ENCODE measurements around the gene GMEB2.

The GMEB2 gene

DNA sequence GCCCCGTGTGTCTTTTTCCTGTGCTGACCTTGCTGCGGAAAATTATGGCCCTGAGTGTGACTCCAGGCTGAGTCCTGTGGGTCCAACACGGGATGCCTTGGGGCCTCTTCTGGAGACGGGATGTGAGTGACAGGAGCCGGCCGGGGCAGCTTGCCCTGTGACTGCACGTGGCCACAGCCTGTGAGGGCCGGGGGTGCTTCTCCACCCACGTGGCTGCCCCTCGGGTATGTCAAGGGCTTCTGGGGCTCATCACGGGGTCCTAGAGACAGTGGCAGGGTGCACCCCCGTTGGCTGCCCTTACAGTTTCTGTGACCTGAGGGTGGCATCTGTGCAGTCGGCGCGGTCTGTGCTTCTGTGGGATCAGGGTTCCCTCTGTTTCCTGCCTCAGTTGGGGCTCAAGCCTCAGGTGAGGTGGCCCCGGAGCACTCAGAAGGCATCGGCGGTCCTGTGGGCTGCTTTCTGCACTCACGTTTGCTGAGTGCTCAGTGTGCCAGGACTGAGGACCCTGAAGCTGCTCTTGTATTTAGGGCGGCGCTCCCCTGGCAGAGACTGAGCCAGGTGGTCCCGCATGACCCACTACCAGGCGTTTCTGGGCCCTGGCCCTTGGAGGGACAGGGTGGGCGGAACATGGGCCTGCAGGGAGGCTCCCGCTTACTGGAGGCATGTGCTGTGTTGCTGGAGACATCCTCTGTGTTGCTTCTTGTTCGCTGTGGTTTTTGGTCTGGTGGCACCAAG lies 36.6 kb upstream of the GMEB2 start:
- no peak overlapping the region for H3K27ac ChIP-seq (ENCODE audit: low read length)
- no peak overlapping the region for H2AFZ ChIP-seq (ENCODE audit: low read length)
- H3F3A ChIP-seq (ENCODE audit: insufficient read depth, low read length), result no peaks in the 10 kb centered on the region
- no peak overlapping the region for H3K4me3 ChIP-seq (ENCODE audit: low read length)
- H4K20me1 ChIP-seq (ENCODE audit: insufficient read depth, low read length), result no peaks in the 10 kb centered on the region
- 0 out of 2 replicates have a peak, but pooled peaks cover 4% of the 10 kb centered on the region for H3K4me1 ChIP-seq (ENCODE audit: low read length)
- no peaks in the 10 kb centered on the region; the same call in 1 of the 2 replicates for H3K36me3 ChIP-seq (replicated peaks; ENCODE audit: insufficient read depth, low read length)
- H3K9me3 ChIP-seq (replicated peaks; ENCODE audit: insufficient read depth, low read length), result no peaks in the 10 kb centered on the region
- peaks cover 20% of the 10 kb centered on the region for H3K79me2 ChIP-seq (ENCODE audit: low read length)
- no peak overlapping the region for H3K4me2 ChIP-seq (ENCODE audit: low read depth, low read length)
- H3K9ac ChIP-seq (ENCODE audit: low read length), result no peak overlapping the region
- TF ChIP-seq EZH2 (optimal IDR thresholded peaks at IDR 0.05; ENCODE audit: low read depth, low read length) (no peak), EZH2phosphoT487 (IDR thresholded peaks at IDR 0.05; ENCODE audit: low read length) (no peak)
- TF ChIP-seq, protein P1, sequence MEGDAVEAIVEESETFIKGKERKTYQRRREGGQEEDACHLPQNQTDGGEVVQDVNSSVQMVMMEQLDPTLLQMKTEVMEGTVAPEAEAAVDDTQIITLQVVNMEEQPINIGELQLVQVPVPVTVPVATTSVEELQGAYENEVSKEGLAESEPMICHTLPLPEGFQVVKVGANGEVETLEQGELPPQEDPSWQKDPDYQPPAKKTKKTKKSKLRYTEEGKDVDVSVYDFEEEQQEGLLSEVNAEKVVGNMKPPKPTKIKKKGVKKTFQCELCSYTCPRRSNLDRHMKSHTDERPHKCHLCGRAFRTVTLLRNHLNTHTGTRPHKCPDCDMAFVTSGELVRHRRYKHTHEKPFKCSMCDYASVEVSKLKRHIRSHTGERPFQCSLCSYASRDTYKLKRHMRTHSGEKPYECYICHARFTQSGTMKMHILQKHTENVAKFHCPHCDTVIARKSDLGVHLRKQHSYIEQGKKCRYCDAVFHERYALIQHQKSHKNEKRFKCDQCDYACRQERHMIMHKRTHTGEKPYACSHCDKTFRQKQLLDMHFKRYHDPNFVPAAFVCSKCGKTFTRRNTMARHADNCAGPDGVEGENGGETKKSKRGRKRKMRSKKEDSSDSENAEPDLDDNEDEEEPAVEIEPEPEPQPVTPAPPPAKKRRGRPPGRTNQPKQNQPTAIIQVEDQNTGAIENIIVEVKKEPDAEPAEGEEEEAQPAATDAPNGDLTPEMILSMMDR (IDR thresholded peaks at IDR 0.05; ENCODE audit: low read length), result no peak
- no peaks in the 10 kb centered on the region for H3K27me3 ChIP-seq (replicated peaks; ENCODE audit: insufficient read depth, low read length)
- no peak for DNase-seq
- no peaks in the 10 kb centered on the region for H3K9me2 ChIP-seq (replicated peaks; ENCODE audit: insufficient read depth, low read length)

DNA sequence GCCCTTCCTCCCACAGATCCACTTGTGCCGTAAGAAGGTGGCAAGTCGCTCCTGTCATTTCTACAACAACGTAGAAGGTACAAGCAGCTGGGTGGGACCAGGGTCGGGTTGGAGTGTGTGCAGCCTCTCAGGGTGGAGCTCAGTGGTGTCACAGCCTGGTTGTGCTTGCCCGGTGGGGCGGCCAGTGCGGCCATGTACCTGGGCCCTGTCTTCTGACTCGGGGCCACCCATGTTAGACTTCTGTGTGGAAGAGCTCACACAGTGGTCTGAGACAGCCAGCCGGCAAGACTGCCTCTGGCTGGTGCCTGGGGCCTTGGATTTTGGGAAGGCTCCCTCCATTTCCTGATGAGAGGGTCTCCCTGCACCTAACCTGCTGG lies 35.9 kb upstream of the GMEB2 start:
- Histone ChIP-seq H3K36me3 (replicated peaks; ENCODE audit: insufficient read depth, low read length) (no peaks in the 10 kb centered on the region; the same call in 1 of the 2 replicates), H3K27ac (ENCODE audit: low read length) (no peak overlapping the region), H3K4me2 (ENCODE audit: low read depth, low read length) (no peak overlapping the region), H4K20me1 (ENCODE audit: insufficient read depth, low read length) (no peaks in the 10 kb centered on the region), H3K9me3 (replicated peaks; ENCODE audit: insufficient read depth, low read length) (no peaks in the 10 kb centered on the region), H3F3A (ENCODE audit: insufficient read depth, low read length) (no peaks in the 10 kb centered on the region), H3K4me1 (ENCODE audit: low read length) (0 out of 2 replicates have a peak, but pooled peaks cover 4% of the 10 kb centered on the region), H3K9me2 (replicated peaks; ENCODE audit: insufficient read depth, low read length) (no peaks in the 10 kb centered on the region), H3K79me2 (ENCODE audit: low read length) (peaks cover 21% of the 10 kb centered on the region), H3K27me3 (replicated peaks; ENCODE audit: insufficient read depth, low read length) (no peaks in the 10 kb centered on the region), H2AFZ (ENCODE audit: low read length) (no peak overlapping the region), H3K9ac (ENCODE audit: low read length) (no peak overlapping the region), H3K4me3 (ENCODE audit: low read length) (no peak overlapping the region)
- TF ChIP-seq EZH2phosphoT487 (IDR thresholded peaks at IDR 0.05; ENCODE audit: low read length), result no peak
- DNase-seq, result no peak

DNA sequence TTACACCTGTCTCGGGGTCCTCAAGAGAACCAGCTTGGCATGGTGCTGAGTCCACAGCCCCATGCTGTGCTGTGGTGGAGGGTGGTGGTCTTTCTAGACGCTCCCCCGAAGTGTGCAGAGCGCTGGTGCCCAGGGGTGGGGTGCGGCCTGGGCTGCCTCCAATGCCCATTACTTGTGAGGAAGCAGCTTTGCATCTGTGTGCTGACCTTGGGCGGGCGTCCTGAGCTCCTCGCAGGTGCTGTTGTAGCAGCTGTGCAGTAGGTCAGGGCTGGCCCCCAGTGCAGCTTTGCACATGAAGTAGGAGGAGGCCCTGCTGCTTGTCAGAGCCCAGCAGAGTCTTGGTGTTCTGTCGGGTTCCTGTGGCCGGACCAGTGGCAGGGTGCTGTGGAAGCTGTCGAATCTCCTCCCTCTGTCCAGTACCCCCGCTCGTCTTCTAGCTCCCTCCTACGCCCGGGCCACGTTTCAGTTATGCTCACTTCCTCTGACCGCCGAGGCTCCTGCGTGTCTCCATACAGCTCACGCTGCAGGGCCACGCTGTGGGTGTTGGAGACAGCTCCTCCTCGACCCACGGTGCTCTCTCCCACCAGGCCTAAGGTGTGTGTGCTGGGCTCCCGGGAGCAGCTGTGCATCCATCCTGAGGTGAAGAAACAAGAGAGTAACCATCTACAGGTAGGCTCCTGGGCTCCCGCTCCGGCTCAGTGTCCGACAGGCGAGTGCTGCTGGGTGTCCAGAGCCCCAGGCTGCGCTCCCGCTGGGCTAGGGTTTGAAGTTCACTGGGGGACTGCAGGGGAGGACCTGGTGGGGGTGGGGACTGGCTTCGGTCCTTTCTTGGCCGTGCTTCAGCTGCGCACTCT lies 35.3 kb upstream of the GMEB2 start:
- H3K27ac ChIP-seq (ENCODE audit: low read length), result no peak overlapping the region
- no peak overlapping the region for H3K4me2 ChIP-seq (ENCODE audit: low read depth, low read length)
- H3K9me2 ChIP-seq (replicated peaks; ENCODE audit: insufficient read depth, low read length), result no peaks in the 10 kb centered on the region
- H2AFZ ChIP-seq (ENCODE audit: low read length), result no peak overlapping the region
- H3K4me1 ChIP-seq (ENCODE audit: low read length), result 0 out of 2 replicates have a peak, but pooled peaks cover 4% of the 10 kb centered on the region
- H4K20me1 ChIP-seq (ENCODE audit: insufficient read depth, low read length), result no peaks in the 10 kb centered on the region
- H3K9ac ChIP-seq (ENCODE audit: low read length), result no peak overlapping the region
- no peak overlapping the region for H3K4me3 ChIP-seq (ENCODE audit: low read length)
- H3K36me3 ChIP-seq (replicated peaks; ENCODE audit: insufficient read depth, low read length), result no peaks in the 10 kb centered on the region; the same call in 1 of the 2 replicates
- H3K79me2 ChIP-seq (ENCODE audit: low read length), result peaks cover 21% of the 10 kb centered on the region
- no peaks in the 10 kb centered on the region for H3F3A ChIP-seq (ENCODE audit: insufficient read depth, low read length)
- H3K9me3 ChIP-seq (replicated peaks; ENCODE audit: insufficient read depth, low read length), result no peaks in the 10 kb centered on the region
- no peaks in the 10 kb centered on the region for H3K27me3 ChIP-seq (replicated peaks; ENCODE audit: insufficient read depth, low read length)
- TF ChIP-seq EZH2 (optimal IDR thresholded peaks at IDR 0.05; ENCODE audit: low read depth, low read length) (no peak), EZH2phosphoT487 (IDR thresholded peaks at IDR 0.05; ENCODE audit: low read length) (no peak)
- TF ChIP-seq, protein P1 (IDR thresholded peaks at IDR 0.05; ENCODE audit: low read length), result no peak
- no peak for DNase-seq
